Astrocyte of the spinal cord (primary cell): Measurements from ENCODE around the gene GNA12.

ENCODE experiments used
- DNase-seq: peaks from one replicate; pipeline ENCODE4 v3.0.0; 2011; ENCODE audit warnings: low read depth, low spot score
- H3K4me3 ChIP-seq: 2 replicates; pipeline ENCODE4 v1.5.1; 2011; ENCODE audit warnings: low read depth, mild to moderate bottlenecking, low read length, moderate library complexity
- CTCF ChIP-seq: IDR thresholded peaks from 2 replicates; pipeline ENCODE4 v1.5.1; 2012; ENCODE audit warnings: low read depth, mild to moderate bottlenecking, low read length, inconsistent platforms
- in situ Hi-C: cut with HindIII; loops from 2 replicates; pipeline ENCODE4 v1.10.0; 2017; ENCODE audit warnings: low sequenced_read_pairs

The GNA12 gene

DNA sequence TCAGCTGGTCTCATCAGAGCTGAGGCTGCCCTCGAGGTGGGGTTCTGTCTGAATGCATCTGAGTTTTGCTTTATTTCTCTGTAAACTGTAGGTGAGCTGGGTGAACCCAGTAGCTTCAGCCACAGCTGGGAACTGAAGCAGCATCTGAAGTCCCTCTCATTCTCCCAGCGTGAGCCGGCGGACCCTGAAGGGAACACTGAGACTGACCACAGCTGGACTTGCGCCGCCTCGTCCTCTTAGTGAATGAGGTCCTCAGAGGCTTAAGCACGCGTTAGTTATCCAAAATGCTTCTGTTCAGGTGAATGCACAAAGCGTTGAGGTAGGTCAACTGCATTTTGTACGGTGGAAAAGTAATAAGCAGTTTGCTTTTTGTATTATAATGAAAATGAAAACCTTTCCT lies 79.5 kb downstream of the GNA12 start:
- TF ChIP-seq CTCF: no peak
- no peak for DNase-seq
- no peak overlapping the region for H3K4me3 ChIP-seq
- in situ Hi-C loops: no loop called here

DNA sequence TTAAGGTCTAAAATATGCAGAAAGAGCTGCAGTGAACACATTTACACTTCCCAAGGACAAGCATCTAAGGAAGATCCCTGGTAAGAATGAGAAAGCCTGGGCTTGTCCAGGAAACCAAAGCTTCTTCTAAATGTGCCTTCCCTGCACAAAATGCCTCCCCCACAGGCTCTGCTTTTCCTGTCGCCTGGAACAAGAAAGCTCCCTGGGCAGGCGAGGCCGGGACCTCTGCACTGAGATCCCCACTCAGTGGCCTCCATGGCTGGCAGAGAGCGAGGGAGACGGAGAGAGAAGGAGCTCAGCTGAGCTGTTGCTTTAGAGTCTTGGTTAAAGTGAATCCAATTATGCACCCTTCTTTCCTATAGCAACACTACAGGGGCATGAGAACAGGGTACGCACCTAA lies 80.5 kb downstream of the GNA12 start:
- in situ Hi-C loops: no loop called here
- no peak overlapping the region for H3K4me3 ChIP-seq
- DNase-seq: no peak
- TF ChIP-seq CTCF: no peak

- TF ChIP-seq CTCF: no peak
- H3K4me3 ChIP-seq: no peak overlapping the region
- in situ Hi-C loops: no loop called here
- no peak for DNase-seq
Observed at GRCh38 chr7:2761801-2762497, 82.2 kb downstream of the GNA12 start.

DNA sequence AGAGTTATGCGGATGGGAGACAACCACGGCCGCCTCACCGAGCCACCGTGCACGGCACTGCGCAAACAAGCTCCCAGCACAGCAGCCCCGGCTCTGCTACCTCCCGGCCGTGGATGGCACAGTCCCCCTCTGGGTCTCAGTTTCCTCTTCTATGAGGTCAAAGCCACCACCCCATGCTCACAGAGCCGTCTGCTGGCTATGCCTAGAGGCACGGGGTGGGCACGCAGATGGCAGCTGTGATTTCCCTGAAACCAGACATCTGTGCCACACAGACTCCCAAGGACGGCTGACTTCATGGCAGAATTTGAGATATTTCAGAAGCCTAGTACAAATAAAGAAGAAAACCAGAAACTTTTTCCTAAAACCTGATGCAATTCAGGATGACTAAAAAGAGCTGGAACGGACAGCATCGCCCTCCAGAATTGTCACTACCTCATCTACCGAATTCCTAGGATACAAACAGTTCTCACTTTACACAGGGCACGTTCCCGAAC lies 82.9 kb downstream of the GNA12 start:
- in situ Hi-C loops: no loop called here
- no peak overlapping the region for H3K4me3 ChIP-seq
- TF ChIP-seq CTCF: no peak
- no peak for DNase-seq

DNA sequence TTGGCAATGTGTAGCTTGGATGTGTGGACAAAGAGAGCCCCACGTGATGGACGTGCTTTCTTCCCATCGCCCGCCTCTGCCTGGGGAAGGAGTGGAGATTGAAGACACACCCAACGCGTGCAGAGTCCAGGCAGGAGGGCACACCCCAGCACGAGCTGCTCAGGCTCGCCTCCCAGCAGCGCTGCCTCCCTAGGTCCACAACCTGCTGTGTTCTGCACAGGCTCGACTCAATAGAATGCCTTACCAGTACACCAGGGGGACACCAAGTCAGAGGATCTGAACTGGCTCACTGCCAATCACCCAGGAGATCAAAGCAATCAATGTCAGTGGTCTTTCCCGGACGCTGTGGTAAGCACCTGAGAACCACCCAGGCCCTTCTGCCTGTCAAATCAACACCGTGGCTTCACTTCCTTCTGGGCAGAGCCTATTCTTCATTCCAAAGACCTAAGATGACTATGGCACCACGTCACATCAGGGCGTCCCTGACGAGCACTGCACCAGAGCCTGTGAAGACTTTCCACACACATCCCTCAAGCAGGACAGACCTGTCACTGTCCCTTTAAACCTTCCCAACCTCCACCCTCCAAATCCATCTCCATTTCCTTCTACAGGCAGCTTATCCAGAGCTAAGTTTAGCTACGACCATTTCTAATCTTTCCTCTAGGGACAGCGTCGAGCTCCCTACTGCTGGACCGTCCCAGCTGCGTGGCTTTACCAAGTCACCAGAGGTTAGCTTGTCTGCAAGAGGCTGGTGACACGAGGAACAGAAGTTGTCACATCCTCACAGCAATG lies 83.8 kb downstream of the GNA12 start:
- peak; percentile 55 for TF ChIP-seq CTCF
- in situ Hi-C loops: no loop called here
- DNase-seq: peak; percentile 43
- H3K4me3 ChIP-seq: no peak overlapping the region

- no peak for DNase-seq
- no peak for TF ChIP-seq CTCF
- no peak overlapping the region for H3K4me3 ChIP-seq
- in situ Hi-C loops: no loop called here
Observed at GRCh38 chr7:2759736-2760097, 84.4 kb downstream of the GNA12 start.
